HepG2 (cell line): ENCODE results near the gene LRPPRC. TPM values are rescaled to one million over a fixed set of nuclear protein-coding genes. Genes with fewer than 3 reads are reported as not detected.
A peak's percentile ranks its signal among the peaks of the same experiment; 100 is the strongest.

ENCODE experiments used
- AGO2 ChIP-seq: fragments of 200-400 bp; formaldehyde crosslinking; optimal IDR thresholded peaks from 2 replicates; pipeline ENCODE3; 2017; ENCODE audit warnings: mild to moderate bottlenecking, low read depth, low read length, moderate library complexity
- CC2D1A ChIP-seq: sonication (generic); formaldehyde crosslinking; IDR thresholded peaks from 2 replicates; pipeline ENCODE4 v1.8.1; 2023; ENCODE audit warnings: mild to moderate bottlenecking, missing genetic modification reagents
- CHD4 ChIP-seq: fragments of 200-600 bp; sonication (generic); IDR thresholded peaks from 2 replicates; pipeline ENCODE4 v1.7.0; 2017; ENCODE audit warnings: mild to moderate bottlenecking, low read length, borderline replicate concordance
- CTCF ChIP-seq: sonication (generic); formaldehyde crosslinking; IDR thresholded peaks from 2 replicates; pipeline ENCODE4 v1.5.0; 2020; ENCODE audit warnings: mild to moderate bottlenecking, missing genetic modification reagents, moderate library complexity
- DMTF1 ChIP-seq: sonication (generic); formaldehyde crosslinking; IDR thresholded peaks from 2 replicates; pipeline ENCODE4 v1.4.0; 2020; ENCODE audit warnings: mild to moderate bottlenecking, missing genetic modification reagents
- E2F1 ChIP-seq: sonication (generic); formaldehyde crosslinking; IDR thresholded peaks from 2 replicates; pipeline ENCODE4 v1.5.0; 2020; ENCODE audit warnings: missing genetic modification reagents
- FOSL2 ChIP-seq: sonication (generic); formaldehyde crosslinking; IDR thresholded peaks from 2 replicates; pipeline ENCODE4 v1.4.0; 2020; ENCODE audit warnings: missing genetic modification reagents
- GFI1 ChIP-seq: sonication (generic); formaldehyde crosslinking; IDR thresholded peaks from 2 replicates; pipeline ENCODE4 v1.5.0; 2020; ENCODE audit warnings: missing genetic modification reagents, mild to moderate bottlenecking, borderline replicate concordance
- GPBP1L1 ChIP-seq: sonication (generic); formaldehyde crosslinking; IDR thresholded peaks from 2 replicates; pipeline ENCODE4 v1.5.0; 2020; ENCODE audit warnings: mild to moderate bottlenecking, missing genetic modification reagents
- KLF9 ChIP-seq: IDR thresholded peaks from 2 replicates; pipeline ENCODE4 v1.6.1; 2016; ENCODE audit warnings: low read depth
- LBX2 ChIP-seq: sonication (generic); formaldehyde crosslinking; IDR thresholded peaks from 2 replicates; pipeline ENCODE4 v1.5.0; 2020; ENCODE audit warnings: missing genetic modification reagents, mild to moderate bottlenecking, borderline replicate concordance
- MED8 ChIP-seq: sonication (generic); formaldehyde crosslinking; IDR thresholded peaks from 2 replicates; pipeline ENCODE4 v1.8.1; 2023; ENCODE audit warnings: mild to moderate bottlenecking, missing genetic modification reagents; ENCODE audit not compliant: insufficient replicate concordance
- NCOA5 ChIP-seq: sonication (generic); formaldehyde crosslinking; IDR thresholded peaks from 2 replicates; pipeline ENCODE4 v1.4.0; 2020; ENCODE audit warnings: missing genetic modification reagents
- NCOR1 ChIP-seq: fragments of 200-600 bp; sonication (generic); IDR thresholded peaks from 2 replicates; pipeline ENCODE4 v1.7.0; 2017; ENCODE audit warnings: antibody characterized with exemption, low read length, borderline replicate concordance
- PCBP2 ChIP-seq: fragments of 200-400 bp; formaldehyde crosslinking; optimal IDR thresholded peaks from 2 replicates; pipeline ENCODE3; 2018; ENCODE audit warnings: low read length, low read depth; ENCODE audit not compliant: poor library complexity, severe bottlenecking
- ZBTB1 ChIP-seq: sonication (generic); formaldehyde crosslinking; IDR thresholded peaks from 2 replicates; pipeline ENCODE4 v1.4.0; 2020; ENCODE audit warnings: missing genetic modification reagents, borderline replicate concordance
- ZNF207 ChIP-seq: fragments of 450-650 bp; IDR thresholded peaks from 2 replicates; pipeline ENCODE4 v1.6.1; 2016; ENCODE audit warnings: antibody characterized with exemption, borderline replicate concordance
- ZNF430 ChIP-seq: sonication (generic); formaldehyde crosslinking; IDR thresholded peaks from 2 replicates; pipeline ENCODE4 v1.9.0; 2021; ENCODE audit warnings: mild to moderate bottlenecking, missing genetic modification reagents
- ZNF460 ChIP-seq: sonication (generic); formaldehyde crosslinking; IDR thresholded peaks from 2 replicates; pipeline ENCODE4 v1.5.1; 2020; ENCODE audit warnings: missing genetic modification reagents, mild to moderate bottlenecking, borderline replicate concordance
- ZNF850 ChIP-seq: sonication (generic); formaldehyde crosslinking; conservative IDR thresholded peaks from 2 replicates; pipeline ENCODE4 v1.9.0; 2021; ENCODE audit warnings: mild to moderate bottlenecking, missing genetic modification reagents
- ZSCAN30 ChIP-seq: sonication (generic); formaldehyde crosslinking; IDR thresholded peaks from 2 replicates; pipeline ENCODE4 v1.5.0; 2020; ENCODE audit warnings: mild to moderate bottlenecking, missing genetic modification reagents
- polyA plus RNA-seq, 8 experiments: library from polyadenylated mRNA; depleted of rRNA in 3 of 8; stranded (reverse) in 7 of 8; unstranded in 1 of 8; fragments of >200 nt; fragmentation: Illumina TruSeq in 4 of 8; extraction: Trizol in 4 of 8; gene quantifications; 2 replicates each; pipeline versions ENCODE4 v1.2.1 to v1.2.3, GENCODE V29; 2011 to 2016; ENCODE audit warnings: low read depth in 4 of 8, missing spikeins in 1 of 8, mixed read lengths in 1 of 8; ENCODE audit not compliant: insufficient read depth in 1 of 8
- total RNA-seq, 5 experiments: library from RNA; depleted of rRNA; stranded (reverse); fragments of >200 nt; fragmentation: Illumina TruSeq; extraction: Trizol; gene quantifications; 2 replicates each; pipeline ENCODE4 v1.2.3, GENCODE V29; 2016; ENCODE audit warnings: low read depth in 1 of 5

The LRPPRC gene
- total and polyA plus RNA-seq, 2 of the 13 experiments (the other 11 are each of a cell fraction or from before 2014, with no cell fraction given) = 117 to 167 TPM

DNA sequence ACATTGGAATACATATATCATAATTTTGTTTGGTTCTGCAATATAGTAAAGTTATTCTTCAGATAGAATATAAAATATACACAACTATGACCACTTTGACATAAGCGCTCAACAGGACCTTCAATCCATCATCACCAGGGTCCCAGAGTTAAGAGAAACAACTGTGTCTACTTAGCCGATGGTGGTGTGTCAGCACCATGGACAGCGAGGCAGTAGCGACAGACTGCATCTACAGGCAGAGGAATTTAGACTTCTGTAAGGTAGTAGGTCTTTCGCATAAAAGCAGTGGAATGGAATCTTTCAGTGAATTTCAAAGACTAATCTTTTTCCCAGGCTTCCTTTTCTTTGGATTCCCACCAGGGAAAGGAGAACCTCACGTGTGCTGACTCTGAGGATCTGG is 20.5 kb upstream of the LRPPRC start (continued):
- no peak for TF ChIP-seq ZNF850 (CRISPR knock-in tag)
- no peak for TF ChIP-seq PCBP2
- TF ChIP-seq ZBTB1 (CRISPR knock-in tag) = peak; percentile 92; the same call in 1 of the 2 replicates
- TF ChIP-seq ZSCAN30 (CRISPR knock-in tag) = no peak
- peak; percentile 68; the same call in 1 of the 2 replicates for TF ChIP-seq ZNF430 (CRISPR knock-in tag)
- TF ChIP-seq CHD4 = no peak
- TF ChIP-seq E2F1 (CRISPR knock-in tag) = 0 out of 2 replicates have a peak, but pooled peaks have one; percentile 34
- TF ChIP-seq AGO2 = no peak
- no peak for TF ChIP-seq GFI1 (CRISPR knock-in tag)
- no peak for TF ChIP-seq CTCF (CRISPR knock-in tag)
- TF ChIP-seq GPBP1L1 (CRISPR knock-in tag) = no peak
- TF ChIP-seq ZNF460 (CRISPR knock-in tag) = no peak
- TF ChIP-seq FOSL2 = peak; percentile 67
- TF ChIP-seq LBX2 (CRISPR knock-in tag) = no peak
- no peak for TF ChIP-seq NCOR1
- TF ChIP-seq ZNF207 = no peak
- TF ChIP-seq CC2D1A (CRISPR knock-in tag) = peak; percentile 81; the same call in 1 of the 2 replicates
- no peak for TF ChIP-seq DMTF1 (CRISPR knock-in tag)
- no peak for TF ChIP-seq NCOA5 (CRISPR knock-in tag)
- no peak for TF ChIP-seq MED8 (CRISPR knock-in tag)
- TF ChIP-seq KLF9 (CRISPR knock-in tag) = peak; percentile 89; the same call in 1 of the 2 replicates
